ENCODE data around the gene DOCK1.

DOCK1 gene

GRCh38 chr10:126939706-126940105 is 34.5 kb downstream of the DOCK1 start:
- TF ChIP-seq CTCF (IDR thresholded peaks at IDR 0.05; ENCODE audit: extremely low read depth, insufficient read depth, missing control alignments): no peak
- in situ Hi-C loops (cut with MboI; ENCODE audit: low pct_unique_long_range_greater_than_20kb, low sequenced_read_pairs, unreplicated experiment): no loop called here
- no peak for DNase-seq (ENCODE audit: low spot score)

GRCh38 chr10:126940670-126941310 is 35.6 kb downstream of the DOCK1 start:
- TF ChIP-seq CTCF (IDR thresholded peaks at IDR 0.05; ENCODE audit: extremely low read depth, insufficient read depth, missing control alignments): no peak
- DNase-seq (ENCODE audit: low spot score): no peak
- in situ Hi-C loops (cut with MboI; ENCODE audit: low pct_unique_long_range_greater_than_20kb, low sequenced_read_pairs, unreplicated experiment): no loop called here

GRCh38 chr10:126944191-126944590 is 39.0 kb downstream of the DOCK1 start:
- in situ Hi-C loops (cut with MboI; ENCODE audit: low pct_unique_long_range_greater_than_20kb, low sequenced_read_pairs, unreplicated experiment): no loop called here
- TF ChIP-seq CTCF (IDR thresholded peaks at IDR 0.05; ENCODE audit: extremely low read depth, insufficient read depth, missing control alignments): no peak
- no peak for DNase-seq (ENCODE audit: low spot score)

GRCh38 chr10:126945351-126946030 is 40.3 kb downstream of the DOCK1 start:
- no peak for DNase-seq (ENCODE audit: low spot score)
- in situ Hi-C loops (cut with MboI; ENCODE audit: low pct_unique_long_range_greater_than_20kb, low sequenced_read_pairs, unreplicated experiment): no loop called here
- no peak for TF ChIP-seq CTCF (IDR thresholded peaks at IDR 0.05; ENCODE audit: extremely low read depth, insufficient read depth, missing control alignments)

GRCh38 chr10:126946746-126947145 is 41.5 kb downstream of the DOCK1 start:
- no peak for TF ChIP-seq CTCF (IDR thresholded peaks at IDR 0.05; ENCODE audit: extremely low read depth, insufficient read depth, missing control alignments)
- DNase-seq (ENCODE audit: low spot score): no peak
- in situ Hi-C loops (cut with MboI; ENCODE audit: low pct_unique_long_range_greater_than_20kb, low sequenced_read_pairs, unreplicated experiment): no loop called here

- in situ Hi-C loops (cut with MboI; ENCODE audit: low pct_unique_long_range_greater_than_20kb, low sequenced_read_pairs, unreplicated experiment): no loop called here
- no peak for DNase-seq (ENCODE audit: low spot score)
- TF ChIP-seq CTCF (IDR thresholded peaks at IDR 0.05; ENCODE audit: extremely low read depth, insufficient read depth, missing control alignments): no peak
These were observed 43.3 kb downstream of the DOCK1 start for GRCh38 chr10:126948355-126949160.
